Spleen (tissue), 7 donors: ENCODE measurements around the gene PPP1R13B.

Source experiments
- POLR2A ChIP-seq, 3 donors: fragments of 450-650 bp; IDR thresholded peaks; one replicate each; pipeline ENCODE4 v1.5.1; 2017; ENCODE audit warnings: antibody characterized with exemption in 3 of 3, mild to moderate bottlenecking in 1 of 3
- POLR2AphosphoS5 ChIP-seq, 3 donors: sonication (generic); formaldehyde crosslinking; IDR thresholded peaks; one replicate each; pipeline ENCODE4 v1.5.1; 2017; ENCODE audit warnings: antibody characterized with exemption in 3 of 3
- TF ChIP-seq, protein P1 (sequence below), 11 experiments: fragments of 200-600 bp in 7 of 11; fragments of 450-650 bp in 4 of 11; sonication (generic) in 4 of 11; IDR thresholded peaks in 8 of 11; conservative IDR thresholded peaks in 3 of 11; 1 replicate in 7 of 11; 2 replicates in 4 of 11; pipeline versions ENCODE4 v1.4.0 to v1.8.0; 2016 to 2021; ENCODE audit warnings: antibody characterized with exemption in 11 of 11, inconsistent platforms in 4 of 11, mild to moderate bottlenecking in 1 of 11
- donor health status: DM: no; HTN: no; CAD: no; lungs with moderate emphysema.
- donor health status: DM: no; HTN: no; CAD: no.
- donor health status: DM: no; HTN: no; CAD: no.

DNA sequence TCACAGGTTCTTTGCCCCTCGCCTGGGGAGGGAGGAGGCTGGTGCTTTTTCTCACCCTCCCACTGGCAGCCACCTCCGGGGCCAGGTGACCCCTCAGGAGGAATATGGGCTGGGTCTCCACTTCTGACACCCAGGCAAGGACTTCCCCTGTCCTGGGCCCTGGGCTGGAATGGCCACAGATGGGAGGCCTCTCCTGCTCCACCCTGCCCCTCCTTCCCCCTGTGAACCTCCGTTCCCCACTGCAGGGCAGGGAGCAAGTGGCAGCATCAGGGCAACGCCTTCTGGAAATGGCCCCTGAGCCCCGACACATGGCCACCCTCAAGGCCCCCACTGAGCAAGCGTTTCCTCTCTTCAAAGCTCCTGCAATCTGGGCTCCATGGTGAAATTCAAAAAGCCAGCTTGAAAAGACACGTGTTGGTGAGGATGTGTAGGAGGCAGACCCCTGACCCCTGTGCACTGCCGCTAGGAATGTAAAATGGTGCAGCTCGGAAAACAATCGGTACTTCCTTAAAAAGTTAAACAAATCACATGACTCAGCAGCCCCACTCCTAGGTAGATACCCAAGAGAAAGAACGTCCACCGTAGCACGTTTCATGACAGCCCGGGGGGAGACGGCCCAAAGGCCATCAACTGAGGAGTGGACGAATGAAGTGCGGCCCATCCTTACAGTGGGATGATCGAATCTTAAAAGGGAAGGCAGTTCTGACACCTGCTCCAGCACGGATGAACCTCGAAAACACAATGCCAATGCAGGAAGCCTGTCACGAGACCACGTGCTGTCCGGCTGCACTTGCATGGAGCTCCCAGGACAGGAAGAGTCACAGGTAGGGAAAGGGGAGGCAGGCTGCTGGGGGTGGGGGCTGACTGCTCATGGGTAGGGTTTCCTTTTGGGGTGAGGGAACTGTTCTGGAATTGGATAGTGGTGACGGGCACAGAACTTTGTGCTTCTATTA lies 143.7 kb downstream of the PPP1R13B start:
- TF ChIP-seq POLR2AphosphoS5 (IDR thresholded peaks at IDR 0.05) (peak; percentile 56 to 76 (median 65)), POLR2A (IDR thresholded peaks at IDR 0.05) (peak in 1 of 3 donors; percentile 14)
- TF ChIP-seq, protein P1, sequence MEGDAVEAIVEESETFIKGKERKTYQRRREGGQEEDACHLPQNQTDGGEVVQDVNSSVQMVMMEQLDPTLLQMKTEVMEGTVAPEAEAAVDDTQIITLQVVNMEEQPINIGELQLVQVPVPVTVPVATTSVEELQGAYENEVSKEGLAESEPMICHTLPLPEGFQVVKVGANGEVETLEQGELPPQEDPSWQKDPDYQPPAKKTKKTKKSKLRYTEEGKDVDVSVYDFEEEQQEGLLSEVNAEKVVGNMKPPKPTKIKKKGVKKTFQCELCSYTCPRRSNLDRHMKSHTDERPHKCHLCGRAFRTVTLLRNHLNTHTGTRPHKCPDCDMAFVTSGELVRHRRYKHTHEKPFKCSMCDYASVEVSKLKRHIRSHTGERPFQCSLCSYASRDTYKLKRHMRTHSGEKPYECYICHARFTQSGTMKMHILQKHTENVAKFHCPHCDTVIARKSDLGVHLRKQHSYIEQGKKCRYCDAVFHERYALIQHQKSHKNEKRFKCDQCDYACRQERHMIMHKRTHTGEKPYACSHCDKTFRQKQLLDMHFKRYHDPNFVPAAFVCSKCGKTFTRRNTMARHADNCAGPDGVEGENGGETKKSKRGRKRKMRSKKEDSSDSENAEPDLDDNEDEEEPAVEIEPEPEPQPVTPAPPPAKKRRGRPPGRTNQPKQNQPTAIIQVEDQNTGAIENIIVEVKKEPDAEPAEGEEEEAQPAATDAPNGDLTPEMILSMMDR (IDR thresholded peaks at IDR 0.05 in 8 of 11, conservative IDR thresholded peaks at IDR 0.05 in 3 of 11): no peak
